Activated CD4-positive, alpha-beta memory T cell treated with anti-CD3 and anti-CD28 coated beads, Interleukin-2, amount 10 ng/mL, durations not matched to agents 7 days and 5 days (primary cell): Measurements from ENCODE around the gene PSG2. TPM values are rescaled to one million over a fixed set of nuclear protein-coding genes. Genes with fewer than 3 reads are reported as not detected.
"Not testable (repeated sequence)": the region's sequence is repeated elsewhere in the genome, so short reads cannot be mapped to it uniquely, and the experiment has no call there.

Experiments
- CTCF ChIA-PET: fragments of 350-600 bp; sonication (Branson Sonifier 250); formaldehyde crosslinking; loops from one replicate; lab custom pipeline; 2021; ENCODE audit warnings: antibody characterized with exemption, inconsistent platforms; lab: Charles Lee
- POLR2A ChIA-PET: fragments of 350-600 bp; sonication (Branson Sonifier 250); formaldehyde crosslinking; loops from one replicate; lab custom pipeline; 2021; ENCODE audit warnings: antibody characterized with exemption; lab: Charles Lee
- DNase-seq: peaks from one replicate; pipeline ENCODE4 v3.0.0-alpha.2; 2020
- H3K27ac Mint-ChIP-seq: one replicate; pipeline ENCODE4 v1.8.0; 2021; ENCODE audit warnings: mild to moderate bottlenecking, mixed read lengths
- H3K27me3 Mint-ChIP-seq: one replicate; pipeline ENCODE4 v1.8.0; 2021; ENCODE audit warnings: mixed read lengths
- H3K36me3 Mint-ChIP-seq: one replicate; pipeline ENCODE4 v1.8.0; 2021; ENCODE audit warnings: low read depth, mixed read lengths
- H3K4me1 Mint-ChIP-seq: one replicate; pipeline ENCODE4 v1.8.0; 2021; ENCODE audit warnings: mixed read lengths
- H3K4me3 Mint-ChIP-seq: one replicate; pipeline ENCODE4 v1.8.0; 2021; ENCODE audit warnings: mild to moderate bottlenecking, mixed read lengths
- H3K9me3 Mint-ChIP-seq: one replicate; pipeline ENCODE4 v1.8.0; 2021; ENCODE audit warnings: mixed read lengths
- total RNA-seq, 2 experiments: library from RNA; stranded (reverse); gene quantifications; one replicate each; pipeline ENCODE4 v1.2.3, GENCODE V29; 2021

The PSG2 gene
- total RNA-seq, 2 experiments from 2014 or later: not detected

DNA sequence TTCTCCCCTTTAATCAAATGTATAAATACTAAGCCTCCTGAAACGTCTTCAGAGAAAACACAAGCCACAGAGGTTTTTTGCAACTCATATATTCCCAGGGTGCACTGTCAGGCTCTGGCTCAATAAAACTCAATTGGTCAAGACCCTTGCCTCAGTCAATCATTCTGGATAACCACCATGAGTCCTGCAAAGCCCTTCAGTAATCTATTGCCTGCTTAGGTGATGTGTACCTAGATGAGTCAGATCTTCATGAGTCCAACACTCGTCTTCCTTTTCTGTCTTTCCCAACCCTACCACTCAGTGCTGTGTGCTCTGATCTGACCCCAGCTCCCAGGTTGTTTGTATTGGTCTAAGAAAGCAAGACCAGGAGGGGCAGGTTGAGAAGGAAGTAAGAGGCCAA, 24.1 kb downstream of the PSG2 start:
- DNase-seq, H3K36me3 Mint-ChIP-seq, CTCF ChIA-PET, H3K27me3 Mint-ChIP-seq, POLR2A ChIA-PET, H3K4me1 Mint-ChIP-seq, H3K27ac Mint-ChIP-seq, H3K4me3 Mint-ChIP-seq: not testable (repeated sequence)
- peaks cover 14% of the 10 kb centered on the region for H3K9me3 Mint-ChIP-seq

- POLR2A ChIA-PET, CTCF ChIA-PET, H3K9me3 Mint-ChIP-seq, H3K36me3 Mint-ChIP-seq, H3K27me3 Mint-ChIP-seq, DNase-seq, H3K4me1 Mint-ChIP-seq, H3K4me3 Mint-ChIP-seq, H3K27ac Mint-ChIP-seq: not testable (repeated sequence)
These were observed 34.5 kb downstream of the PSG2 start for GRCh38 chr19:43047966-43048365.

DNA sequence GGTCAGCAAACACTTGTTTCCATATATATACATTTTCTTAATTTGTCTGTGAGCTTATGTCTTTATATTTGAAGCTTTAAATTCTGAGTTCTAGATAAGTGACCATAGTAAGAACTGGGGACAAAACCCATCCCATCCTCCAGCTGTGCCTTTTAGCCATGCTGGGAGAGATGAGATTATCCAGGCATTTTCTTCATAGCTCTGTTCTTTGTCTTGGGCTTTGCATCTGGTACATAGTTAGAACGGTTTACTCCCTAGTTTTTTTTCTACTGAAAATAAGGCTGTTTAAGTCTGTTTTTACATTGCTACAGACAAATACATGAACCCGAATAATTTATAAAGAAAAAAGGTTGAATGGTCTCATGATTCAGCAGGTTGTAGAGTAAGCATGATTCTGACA, 35.9 kb downstream of the PSG2 start:
- H3K4me3 Mint-ChIP-seq, POLR2A ChIA-PET, DNase-seq, H3K27ac Mint-ChIP-seq, CTCF ChIA-PET, H3K9me3 Mint-ChIP-seq, H3K36me3 Mint-ChIP-seq, H3K4me1 Mint-ChIP-seq, H3K27me3 Mint-ChIP-seq: not testable (repeated sequence)

DNA sequence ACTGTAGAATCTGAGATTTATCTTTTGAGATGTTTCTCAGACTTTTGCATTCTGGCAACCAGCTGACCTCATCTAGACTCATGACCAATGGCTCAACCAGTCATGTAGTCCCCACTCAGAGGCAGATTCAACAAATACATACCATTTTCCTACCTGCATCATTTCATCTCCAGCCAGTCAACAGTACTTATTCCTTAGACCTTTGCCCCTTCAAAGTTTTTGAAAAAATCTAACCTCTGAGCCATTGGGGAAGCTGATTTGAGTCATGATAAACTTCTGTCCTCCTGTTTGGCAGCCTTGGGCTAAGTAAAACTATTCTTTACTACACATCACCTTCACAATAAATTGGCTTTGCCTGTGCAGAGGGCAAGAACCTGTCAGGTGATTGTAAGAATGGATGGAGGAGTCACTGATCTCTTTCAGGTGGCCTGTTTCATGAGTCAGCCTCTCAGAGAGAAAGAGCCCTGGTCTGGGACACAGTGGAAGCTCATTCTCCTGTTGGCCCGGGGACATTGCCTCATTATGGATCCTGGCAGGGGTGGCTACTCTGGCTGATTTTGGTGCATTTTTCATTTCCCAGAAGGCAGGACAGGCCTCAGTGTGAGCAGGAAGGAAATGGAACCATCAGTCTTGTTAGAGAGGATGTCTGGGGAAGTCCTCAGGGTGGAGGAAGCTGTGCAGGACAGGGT, 38.9 kb downstream of the PSG2 start:
- CTCF ChIA-PET, H3K4me1 Mint-ChIP-seq, H3K27me3 Mint-ChIP-seq, H3K36me3 Mint-ChIP-seq, H3K9me3 Mint-ChIP-seq, H3K27ac Mint-ChIP-seq, H3K4me3 Mint-ChIP-seq, DNase-seq, POLR2A ChIA-PET: not testable (repeated sequence)

DNA sequence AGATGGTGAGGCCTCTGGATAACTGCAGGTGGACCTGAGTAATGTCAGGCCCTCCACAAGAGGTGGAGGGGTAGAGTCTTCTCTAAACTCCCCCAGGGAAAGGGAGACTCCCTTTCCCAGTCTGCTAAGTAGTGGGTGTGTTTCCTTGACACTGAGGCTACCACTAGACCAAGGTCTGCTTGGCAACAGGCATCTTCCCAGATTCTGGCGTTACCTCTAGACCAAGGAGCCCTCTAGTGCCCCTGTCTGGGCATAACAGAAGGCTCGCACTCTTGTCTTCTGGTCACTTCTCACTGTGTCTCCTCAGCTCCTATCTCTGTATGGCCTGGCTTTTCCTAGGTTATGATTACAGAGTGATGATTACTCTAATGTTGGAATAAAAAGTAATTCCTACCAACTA, 50.9 kb downstream of the PSG2 start:
- H3K27ac Mint-ChIP-seq, H3K4me1 Mint-ChIP-seq, DNase-seq, H3K4me3 Mint-ChIP-seq, H3K9me3 Mint-ChIP-seq, H3K27me3 Mint-ChIP-seq, POLR2A ChIA-PET, H3K36me3 Mint-ChIP-seq, CTCF ChIA-PET: not testable (repeated sequence)

- Mint-ChIP-seq H3K4me1 (no peaks in the 10 kb centered on the region), H3K27me3 (no peaks in the 10 kb centered on the region), H3K4me3 (no peak overlapping the region), H3K27ac (no peak overlapping the region), H3K9me3 (no peaks in the 10 kb centered on the region), H3K36me3 (no peaks in the 10 kb centered on the region)
- no peak for DNase-seq
- POLR2A ChIA-PET: no interaction called here
- CTCF ChIA-PET: no interaction called here
These were observed 53.6 kb downstream of the PSG2 start for GRCh38 chr19:43028866-43029265.

GRCh38 chr19:43027985-43028384, 54.5 kb downstream of the PSG2 start:
- H3K9me3 Mint-ChIP-seq, DNase-seq, POLR2A ChIA-PET, H3K36me3 Mint-ChIP-seq, CTCF ChIA-PET, H3K4me1 Mint-ChIP-seq, H3K27ac Mint-ChIP-seq, H3K4me3 Mint-ChIP-seq, H3K27me3 Mint-ChIP-seq: not testable (repeated sequence)

DNA sequence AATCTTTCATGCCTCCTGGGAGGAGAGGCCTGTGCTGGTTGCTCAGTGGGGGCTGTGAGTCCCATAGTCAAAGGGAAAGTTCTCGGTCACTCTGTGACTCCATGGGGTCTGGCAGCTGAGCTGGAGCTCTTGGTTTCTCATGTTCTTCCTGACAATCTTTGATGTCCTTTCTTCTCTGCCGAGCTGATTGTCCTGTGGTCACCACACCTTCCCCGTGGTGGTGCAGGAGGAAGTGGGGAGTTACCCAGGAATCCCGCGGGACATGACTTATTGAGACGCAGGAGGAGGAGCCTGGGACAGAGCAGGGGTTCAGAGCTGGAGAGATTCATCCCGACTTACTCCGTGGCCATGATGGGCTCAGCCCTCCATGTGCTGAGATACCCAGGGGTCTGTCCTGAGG, 55.4 kb downstream of the PSG2 start:
- H3K9me3 Mint-ChIP-seq, H3K4me3 Mint-ChIP-seq, DNase-seq, H3K36me3 Mint-ChIP-seq, CTCF ChIA-PET, H3K4me1 Mint-ChIP-seq, POLR2A ChIA-PET, H3K27me3 Mint-ChIP-seq, H3K27ac Mint-ChIP-seq: not testable (repeated sequence)

- H3K27ac Mint-ChIP-seq, H3K9me3 Mint-ChIP-seq, H3K27me3 Mint-ChIP-seq, POLR2A ChIA-PET, DNase-seq, H3K36me3 Mint-ChIP-seq, H3K4me1 Mint-ChIP-seq, H3K4me3 Mint-ChIP-seq, CTCF ChIA-PET: not testable (repeated sequence)
These were observed 56.1 kb downstream of the PSG2 start, which contains the start of gene PSG11 for GRCh38 chr19:43026369-43026768. Gene PSG11 (minus strand): TSS chr19:43026469. CDS start chr19:43026372, 97 bp downstream.

DNA sequence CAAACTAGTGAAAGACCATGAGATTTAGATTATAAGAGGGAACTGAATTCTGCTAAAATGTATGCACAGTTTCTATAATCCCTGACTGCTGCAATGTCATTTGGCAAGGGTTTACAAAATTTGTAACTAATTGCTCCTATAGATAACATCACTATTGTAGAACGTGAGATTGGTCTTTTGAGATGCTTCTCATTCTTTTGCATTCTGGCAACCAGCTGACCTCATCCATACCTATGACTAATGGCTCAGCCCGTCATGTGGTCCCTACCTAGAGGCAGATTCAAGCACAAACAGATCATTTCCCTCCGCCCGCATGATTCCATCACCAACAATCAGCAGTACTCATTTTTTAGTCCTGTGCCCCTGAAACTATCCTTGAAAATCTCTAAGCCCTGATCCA, 60.4 kb downstream of the PSG2 start:
- POLR2A ChIA-PET, H3K4me1 Mint-ChIP-seq, H3K27ac Mint-ChIP-seq, H3K27me3 Mint-ChIP-seq, CTCF ChIA-PET, H3K9me3 Mint-ChIP-seq, H3K36me3 Mint-ChIP-seq, H3K4me3 Mint-ChIP-seq, DNase-seq: not testable (repeated sequence)

DNA sequence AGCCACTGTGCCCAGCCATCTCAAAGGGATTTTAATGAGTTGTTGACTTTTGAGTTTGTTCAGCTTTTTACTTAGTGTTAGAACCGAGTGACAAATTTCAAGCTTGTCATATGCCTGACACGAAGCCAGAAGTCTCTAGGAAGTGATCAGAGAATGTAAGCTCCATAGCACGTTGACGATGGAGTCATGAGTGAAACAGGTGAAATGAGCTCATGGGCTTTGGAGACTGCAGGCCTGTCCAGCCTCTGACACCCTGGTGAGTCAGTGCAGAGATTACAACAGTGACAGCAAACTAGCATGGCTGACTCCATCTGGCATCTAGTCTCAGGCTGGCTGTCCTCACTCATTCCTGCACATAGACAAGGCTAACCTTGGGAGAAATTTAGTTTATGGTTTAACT, 60.9 kb downstream of the PSG2 start:
- H3K27me3 Mint-ChIP-seq, H3K4me3 Mint-ChIP-seq, H3K4me1 Mint-ChIP-seq, H3K9me3 Mint-ChIP-seq, DNase-seq, POLR2A ChIA-PET, H3K36me3 Mint-ChIP-seq, H3K27ac Mint-ChIP-seq, CTCF ChIA-PET: not testable (repeated sequence)

- H3K4me3 Mint-ChIP-seq, H3K36me3 Mint-ChIP-seq, POLR2A ChIA-PET, H3K27me3 Mint-ChIP-seq, H3K27ac Mint-ChIP-seq, CTCF ChIA-PET, H3K9me3 Mint-ChIP-seq, H3K4me1 Mint-ChIP-seq, DNase-seq: not testable (repeated sequence)
These were observed 62.9 kb downstream of the PSG2 start for GRCh38 chr19:43019588-43019987.
